ENCODE data around the gene GLT1D1.

GRCh38 chr12:128966203-128966810 lies 113.0 kb downstream of the GLT1D1 start:
- TF ChIP-seq GATA3 (IDR thresholded peaks at IDR 0.05; ENCODE audit: low read depth, low read length) (no peak), GATA2 (IDR thresholded peaks at IDR 0.05; ENCODE audit: low read depth, low read length) (no peak)
